ENCODE measurements around the gene SLC5A12.

SLC5A12 gene

GRCh38 chr11:26721948-26722475 is at the start of gene SLC5A12:
TSS of gene SLC5A12 (minus strand) at chr11:26722060. CDS start at chr11:26721714, 346 bp downstream.
- DNase-seq: no peak

GRCh38 chr11:26769027-26769426 is 47.2 kb upstream of the SLC5A12 start:
- DNase-seq: no peak

- DNase-seq: no peak
Observed at GRCh38 chr11:26767060-26767459, 45.2 kb upstream of the SLC5A12 start.

GRCh38 chr11:26765323-26765722 is 43.5 kb upstream of the SLC5A12 start:
- DNase-seq: no peak

- no peak for DNase-seq
Observed at GRCh38 chr11:26764825-26765224, 43.0 kb upstream of the SLC5A12 start.

GRCh38 chr11:26764315-26764714 is 42.5 kb upstream of the SLC5A12 start:
- DNase-seq: no peak

GRCh38 chr11:26762089-26762488 is 40.2 kb upstream of the SLC5A12 start:
- no peak for DNase-seq

- no peak for DNase-seq
Observed at GRCh38 chr11:26761361-26761809, 39.5 kb upstream of the SLC5A12 start.

- DNase-seq: no peak
Observed at GRCh38 chr11:26757995-26758394, 36.1 kb upstream of the SLC5A12 start.

GRCh38 chr11:26755762-26756161 is 33.9 kb upstream of the SLC5A12 start:
- no peak for DNase-seq

GRCh38 chr11:26753723-26754504 is 32.1 kb upstream of the SLC5A12 start:
- no peak for DNase-seq

GRCh38 chr11:26749927-26750326 is 28.1 kb upstream of the SLC5A12 start:
- no peak for DNase-seq

GRCh38 chr11:26743622-26744021 is 21.8 kb upstream of the SLC5A12 start:
- no peak for DNase-seq

GRCh38 chr11:26742966-26743365 is 21.1 kb upstream of the SLC5A12 start:
- DNase-seq: no peak

- DNase-seq: no peak
Observed at GRCh38 chr11:26741036-26741435, 19.2 kb upstream of the SLC5A12 start.

GRCh38 chr11:26739366-26740073 is 17.7 kb upstream of the SLC5A12 start:
- no peak for DNase-seq

- DNase-seq: no peak
Observed at GRCh38 chr11:26734691-26735090, 12.8 kb upstream of the SLC5A12 start.

GRCh38 chr11:26731084-26731456 is 9.2 kb upstream of the SLC5A12 start:
- no peak for DNase-seq

GRCh38 chr11:26730414-26731083 is 8.7 kb upstream of the SLC5A12 start:
- DNase-seq: no peak

- DNase-seq: no peak
Observed at GRCh38 chr11:26729284-26729683, 7.4 kb upstream of the SLC5A12 start.

GRCh38 chr11:26726960-26727359 is 5.1 kb upstream of the SLC5A12 start:
- DNase-seq: no peak

GRCh38 chr11:26719998-26720397 is 1.9 kb downstream of the SLC5A12 start:
- no peak for DNase-seq

GRCh38 chr11:26719289-26719973 is 2.4 kb downstream of the SLC5A12 start:
- no peak for DNase-seq

All from activated effector memory CD4-positive, alpha-beta T cell treated with Interleukin-2 at 50 U/mL for 16 hours (primary cell).